Medulla oblongata (tissue), 1 donor: ENCODE results near the gene STRBP.

ENCODE experiments used
- DNase-seq: peaks from one replicate; pipeline ENCODE4 v3.0.0-alpha.2; 2015; ENCODE audit errors: extremely low spot score

The STRBP gene

GRCh38 chr9:123129423-123129822 lies 139.0 kb downstream of the STRBP start:
- no peak for DNase-seq

DNA sequence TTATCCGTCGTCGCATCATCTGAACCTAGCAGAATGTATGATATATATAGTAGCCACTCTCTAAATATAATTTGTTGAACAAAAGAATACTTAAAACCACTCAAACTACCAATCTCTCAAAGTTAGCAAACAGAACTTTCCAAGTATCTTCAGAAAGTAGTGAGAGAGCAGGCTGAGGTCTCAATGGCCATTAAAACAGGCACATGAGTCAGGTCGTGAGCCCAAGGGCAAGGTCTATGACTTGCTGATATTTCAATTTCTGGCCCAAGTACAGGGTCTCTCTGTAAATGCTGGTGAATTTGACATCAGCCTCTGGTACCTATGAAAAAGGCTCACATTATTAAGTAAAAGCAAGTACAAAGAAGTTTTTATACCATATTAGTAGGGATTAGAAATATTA lies 139.8 kb downstream of the STRBP start:
- DNase-seq, result no peak

DNA sequence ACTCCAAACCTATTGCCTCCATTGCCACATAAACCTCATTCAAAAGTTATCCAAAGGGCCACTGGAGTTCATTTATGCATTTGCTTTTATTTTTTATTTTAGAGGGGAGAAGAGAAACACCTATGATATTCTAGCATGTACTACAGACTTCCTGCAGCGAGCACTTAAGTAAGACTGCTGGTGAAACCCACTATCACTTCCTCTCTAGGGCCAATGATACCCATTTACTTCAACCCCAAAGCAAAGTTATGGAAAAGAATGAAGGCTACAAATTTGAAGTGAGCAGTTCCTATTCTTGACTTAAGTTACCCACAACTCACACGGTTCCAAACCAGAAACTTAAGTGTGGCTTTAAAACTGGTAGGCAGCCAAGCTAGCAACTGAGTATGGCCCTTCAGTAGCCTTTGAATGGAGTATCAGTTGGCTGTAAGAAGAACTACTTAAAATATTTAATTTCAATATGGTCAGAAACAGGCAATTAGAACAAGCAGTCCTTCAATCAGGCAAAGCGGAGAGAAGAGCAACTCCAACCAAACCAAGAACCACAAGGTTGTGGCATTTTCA lies 140.8 kb downstream of the STRBP start:
- DNase-seq, result no peak

DNA sequence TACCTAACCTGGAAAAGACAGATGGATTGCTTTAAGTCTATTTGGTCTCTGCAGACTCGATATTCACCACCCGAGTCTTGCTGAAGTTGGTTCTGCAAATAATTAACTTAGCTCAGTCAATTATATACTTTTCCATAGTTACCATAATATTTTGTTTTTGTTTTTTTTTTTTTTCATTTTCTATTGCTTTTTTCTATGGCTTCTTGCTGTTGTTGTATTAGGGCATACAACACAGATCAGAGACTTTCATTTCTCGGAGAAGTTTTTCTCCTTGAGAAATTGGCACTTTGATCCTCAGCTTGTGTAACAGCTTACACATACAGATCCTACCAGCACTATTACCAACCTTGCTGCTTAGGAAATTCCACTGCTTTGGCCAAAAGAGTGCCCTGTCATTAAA lies 146.9 kb downstream of the STRBP start:
- no peak for DNase-seq

DNA sequence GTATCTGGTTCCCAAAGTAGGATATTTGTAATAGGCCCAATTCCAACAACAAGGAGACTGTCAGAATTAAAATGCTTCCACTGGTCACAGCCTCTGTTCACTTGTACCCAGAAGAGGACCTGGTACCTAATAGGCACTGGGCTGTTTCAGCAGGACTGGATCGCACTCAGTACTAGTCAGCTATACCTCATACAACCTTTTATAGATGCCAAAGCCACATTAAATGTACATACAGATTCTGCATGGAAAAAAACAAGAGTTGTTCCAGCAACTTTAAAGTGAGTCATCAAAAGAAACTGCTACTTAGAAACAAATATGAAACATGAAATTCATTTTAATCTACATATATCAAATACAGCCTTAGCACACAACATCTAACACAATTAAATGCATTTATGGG lies 147.4 kb downstream of the STRBP start:
- no peak for DNase-seq

DNA sequence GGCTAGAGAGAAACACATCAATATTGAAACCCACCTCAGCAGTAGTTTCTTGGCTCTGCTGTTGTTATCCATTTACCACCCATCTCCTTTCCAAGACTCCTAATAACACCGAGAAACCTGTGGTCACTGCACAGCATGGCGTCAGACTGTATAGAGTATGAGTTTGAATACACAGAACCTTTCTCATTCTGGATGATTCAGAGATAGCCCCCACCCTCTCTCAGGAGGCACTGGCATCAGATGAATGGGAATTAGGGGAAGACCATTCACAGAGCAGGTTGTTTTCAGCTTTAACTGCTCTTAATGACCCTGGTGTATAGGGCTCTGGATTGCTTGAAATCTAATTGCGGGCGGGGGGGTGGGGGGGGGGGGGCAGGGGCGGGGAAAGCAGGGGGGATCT lies 148.3 kb downstream of the STRBP start:
- no peak for DNase-seq

DNA sequence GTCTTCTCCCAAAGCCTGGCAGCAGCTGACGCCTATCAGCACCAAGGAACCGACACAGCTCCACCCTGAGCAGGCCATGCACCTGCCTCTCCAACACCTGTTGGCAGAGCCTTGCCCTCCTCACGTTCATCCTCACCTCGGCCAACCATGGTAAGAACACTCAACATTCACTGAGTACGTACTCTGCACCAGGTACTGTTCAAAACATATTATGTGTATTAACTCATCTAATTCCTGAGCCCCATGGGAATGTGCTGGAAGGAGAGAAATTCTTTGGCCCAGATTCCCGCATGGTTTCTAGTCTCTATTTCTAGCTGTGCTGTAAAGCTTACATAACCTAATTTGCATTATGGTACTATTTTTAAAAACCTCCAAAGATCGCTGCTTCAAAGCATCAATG lies 148.8 kb downstream of the STRBP start:
- no peak for DNase-seq

DNA sequence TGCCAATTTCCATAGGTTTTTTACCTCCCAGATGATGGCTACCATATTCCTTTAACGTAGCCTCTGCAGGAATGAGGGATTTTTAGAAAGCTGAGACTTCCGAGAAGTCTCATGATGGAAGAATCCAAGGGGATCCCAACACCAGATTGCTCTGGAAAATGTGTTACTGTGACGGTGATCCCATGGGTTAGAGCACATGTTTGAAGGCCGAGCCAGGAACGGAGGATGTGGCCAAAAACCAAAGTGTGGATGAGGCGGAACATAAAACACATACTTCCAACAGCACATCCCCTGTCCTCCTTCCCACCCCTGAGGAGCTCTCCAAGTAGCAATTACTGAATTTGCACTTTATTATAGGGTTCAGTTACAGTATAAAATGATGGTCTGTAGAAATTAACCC lies 152.3 kb downstream of the STRBP start:
- no peak for DNase-seq

- DNase-seq, result peak; percentile 59
Observed at GRCh38 chr9:123115146-123115913, 153.1 kb downstream of the STRBP start.

- DNase-seq, result no peak
Observed at GRCh38 chr9:123113185-123113584, 155.2 kb downstream of the STRBP start.

DNA sequence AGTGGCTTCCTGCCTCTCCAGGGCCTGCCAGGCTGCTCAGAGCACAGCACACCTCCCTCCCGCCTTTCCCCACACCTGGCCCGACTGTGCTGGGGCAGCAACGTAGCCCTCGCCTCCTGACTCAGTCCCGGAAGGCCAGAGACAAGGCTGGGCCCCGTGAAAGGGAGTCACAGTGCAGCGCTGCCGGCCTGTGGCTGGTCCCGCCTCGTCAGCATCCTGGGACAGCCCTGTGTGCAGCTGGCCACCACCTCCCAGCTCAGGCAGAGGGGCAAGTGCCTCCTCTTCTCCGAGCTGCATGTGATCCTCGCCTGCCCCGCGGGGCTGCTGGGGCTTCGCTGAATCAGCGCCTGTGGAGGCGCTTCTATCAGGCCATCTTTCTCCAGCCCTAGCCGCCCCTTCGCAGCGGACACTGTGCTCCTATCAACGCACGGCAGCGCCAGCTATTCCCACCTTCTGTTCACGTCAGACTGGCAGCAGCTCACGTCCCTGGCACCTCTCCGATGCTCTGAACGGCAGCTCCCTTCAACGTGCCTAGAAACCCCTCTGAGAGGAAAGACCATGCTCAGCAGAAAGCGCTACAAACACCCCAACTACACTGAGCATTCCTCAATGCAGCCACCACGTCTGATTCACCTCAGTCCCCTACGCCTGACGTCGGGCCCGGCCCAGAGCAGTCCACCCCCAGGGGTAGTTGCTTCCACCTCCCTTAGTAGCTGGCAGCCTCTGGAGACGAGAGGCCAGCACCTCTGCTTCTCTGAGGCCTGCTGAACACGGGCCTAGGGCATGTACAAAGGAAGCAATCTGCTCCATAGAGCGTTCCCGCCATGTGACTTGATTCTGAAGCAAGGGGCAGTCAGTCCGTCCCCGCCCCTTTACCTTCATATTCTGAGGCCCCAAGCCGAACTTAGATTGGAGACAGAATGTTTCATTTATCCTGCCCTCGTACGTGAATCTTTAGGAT lies 156.1 kb downstream of the STRBP start:
- peak; percentile 61 for DNase-seq

DNA sequence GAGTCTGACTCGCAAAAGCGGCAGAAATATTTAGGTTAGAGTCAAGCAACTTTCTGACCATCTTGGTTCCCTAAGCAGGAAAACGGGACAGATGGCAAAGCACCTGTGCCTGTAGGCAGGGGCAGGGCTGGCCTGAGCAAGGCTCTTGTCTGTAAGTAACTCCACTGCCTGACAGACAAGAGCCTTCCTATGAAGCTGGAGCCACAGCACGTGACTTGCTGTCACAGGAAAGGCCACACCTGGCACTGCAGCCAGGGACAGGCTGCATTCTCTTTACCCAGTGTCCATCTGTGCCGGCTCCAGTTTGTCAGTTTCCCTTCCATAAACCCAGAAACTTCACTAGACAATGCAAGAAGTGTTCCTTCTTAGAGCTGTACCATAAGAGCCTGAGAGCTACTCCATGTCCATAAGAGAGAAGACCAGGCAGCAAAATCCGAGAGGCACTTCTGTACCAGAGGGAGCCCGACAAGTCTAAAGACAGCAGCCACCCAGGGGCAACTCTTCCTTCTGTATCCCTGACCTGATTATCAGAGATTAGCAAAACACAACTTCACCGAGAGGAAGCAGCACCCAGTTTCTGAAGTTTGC lies 156.9 kb downstream of the STRBP start:
- DNase-seq, result peak; percentile 32

DNA sequence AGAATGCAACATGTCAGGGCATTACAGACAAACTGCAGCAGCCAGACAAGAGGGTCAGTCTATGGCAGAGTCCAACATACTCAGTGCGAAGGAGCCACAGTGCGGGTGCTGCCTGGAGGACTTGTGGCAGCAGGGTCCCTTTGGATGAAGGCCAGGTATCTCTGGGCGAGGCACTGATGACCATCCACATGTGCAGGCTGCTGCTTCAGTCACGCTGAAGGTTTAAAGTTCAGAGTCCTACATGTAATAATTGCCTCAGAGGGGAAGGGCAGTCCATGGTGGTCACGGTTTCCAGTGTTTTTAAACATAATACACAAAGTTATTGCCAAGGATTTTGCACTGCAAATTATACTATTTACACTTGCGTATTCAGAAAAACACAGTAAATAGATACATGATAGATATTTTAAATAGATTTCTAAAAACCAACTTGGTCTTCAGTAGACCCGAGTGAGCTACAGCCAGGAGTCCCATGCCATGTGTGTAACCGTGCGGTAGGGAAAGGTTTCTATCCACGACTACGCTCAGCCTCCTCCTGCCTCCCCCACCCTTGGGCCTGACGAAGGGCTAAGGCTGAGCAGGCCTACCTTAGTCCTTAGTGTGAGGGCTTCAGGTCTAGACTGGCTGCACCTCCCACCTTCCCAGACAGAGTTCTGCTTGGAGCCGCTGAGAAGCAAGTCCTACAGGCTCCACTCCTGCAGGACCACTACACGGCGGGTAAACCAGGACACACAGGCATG lies 158.7 kb downstream of the STRBP start:
- DNase-seq, result no peak

DNA sequence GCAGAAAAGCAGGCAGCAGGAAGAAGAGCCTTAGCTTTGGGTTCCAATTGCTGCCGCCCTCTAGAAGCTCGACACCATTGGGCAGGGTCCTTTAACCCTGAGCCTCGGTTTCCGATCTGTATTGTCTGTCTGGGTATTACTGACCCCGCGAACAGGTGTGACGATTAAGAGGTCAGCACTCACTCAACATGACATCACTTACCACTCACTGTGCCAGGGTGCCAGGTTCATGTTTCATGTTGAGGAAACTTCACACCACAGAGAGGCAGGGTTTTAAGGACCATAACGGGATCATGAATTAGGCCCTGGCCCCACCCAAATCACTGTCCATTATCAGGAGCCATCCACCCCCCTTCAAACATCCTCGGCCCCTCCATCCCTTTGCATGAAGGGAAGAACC lies 159.4 kb downstream of the STRBP start:
- no peak for DNase-seq

- no peak for DNase-seq
Observed at GRCh38 chr9:123107639-123108285, 160.6 kb downstream of the STRBP start.

DNA sequence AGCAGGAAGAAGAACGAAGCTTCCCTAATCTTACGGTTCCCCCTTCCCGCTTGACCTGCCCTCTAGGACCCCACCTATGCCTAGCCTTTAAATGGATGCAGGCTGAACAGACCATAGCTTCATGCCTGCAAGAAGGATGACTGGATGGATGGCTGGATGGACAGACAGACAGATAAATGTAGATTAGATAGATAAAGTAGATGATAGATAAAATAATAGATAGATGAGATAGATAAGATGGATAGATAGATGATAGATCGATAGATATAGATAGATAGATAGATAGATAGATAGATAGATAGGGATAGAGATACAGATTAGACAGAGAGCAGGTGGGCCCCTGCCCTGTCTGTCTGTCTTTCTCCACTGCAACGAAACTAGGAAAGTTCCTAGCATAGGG lies 162.9 kb downstream of the STRBP start:
- DNase-seq, result no peak

GRCh38 chr9:123104807-123105206 lies 163.6 kb downstream of the STRBP start:
- no peak for DNase-seq

DNA sequence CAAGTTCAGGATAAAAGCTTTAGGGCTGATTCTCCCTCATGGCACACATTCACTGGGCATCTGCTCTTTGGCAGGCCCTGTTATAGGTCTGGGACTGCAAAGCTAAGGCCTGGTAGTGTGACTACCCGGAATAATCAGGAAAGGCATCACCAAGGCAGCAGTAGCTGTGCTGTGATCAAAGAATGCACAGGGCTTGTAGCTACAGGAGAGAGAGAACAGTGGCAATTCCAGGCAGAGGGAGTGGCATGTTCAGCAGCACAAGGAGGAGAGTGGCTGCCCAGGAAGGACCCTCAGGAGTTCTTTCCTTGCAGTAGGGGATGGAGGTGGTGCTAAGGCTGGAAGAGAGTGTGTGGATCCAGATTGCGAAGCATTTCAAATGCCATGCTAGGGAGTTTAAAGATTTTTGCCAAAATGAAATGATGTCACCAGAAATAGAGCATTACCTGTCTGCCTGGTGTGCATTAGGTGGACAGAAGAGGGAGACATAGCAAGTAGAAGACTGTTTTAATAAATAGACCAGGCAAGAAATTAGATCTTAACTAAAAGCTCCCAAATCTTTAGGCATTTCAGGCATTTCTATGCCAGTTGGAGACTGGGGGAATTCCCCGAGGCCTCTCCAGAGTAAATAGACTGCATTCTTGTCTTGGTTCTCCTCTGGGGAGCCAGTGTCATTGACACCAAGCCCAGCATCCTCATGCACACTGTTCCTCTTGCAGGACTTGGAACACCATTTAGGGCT lies 165.8 kb downstream of the STRBP start:
- DNase-seq, result peak; percentile 42

DNA sequence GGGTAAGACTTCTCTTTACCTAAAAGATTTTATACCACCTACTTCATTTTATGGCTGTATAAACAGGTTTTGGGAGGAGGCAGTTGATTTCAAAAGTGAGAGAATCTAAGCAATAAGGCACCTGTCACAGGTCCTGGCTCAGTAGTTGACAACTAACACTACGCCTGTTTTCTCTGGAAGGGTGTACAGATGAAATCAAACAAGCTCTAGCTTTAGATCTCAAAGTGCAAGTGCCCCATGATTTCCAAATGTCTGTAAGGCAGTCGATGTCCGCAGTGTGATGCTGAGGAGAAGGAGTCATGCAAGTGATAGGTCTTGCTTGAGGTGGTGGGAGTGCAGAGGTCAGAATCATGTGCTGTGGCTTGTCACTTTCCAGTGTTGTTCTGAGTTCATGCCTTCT lies 168.8 kb downstream of the STRBP start:
- DNase-seq, result no peak

GRCh38 chr9:123099042-123099441 lies 169.3 kb downstream of the STRBP start:
- DNase-seq, result peak; percentile 76
